Left colon (tissue), 2 donors: ENCODE results near the gene LMOD1. TPM values are rescaled to one million over a fixed set of nuclear protein-coding genes. Genes with fewer than 3 reads are reported as not detected.
A peak's percentile ranks its signal among the peaks of the same experiment; 100 is the strongest.
"Not testable (repeated sequence)": the region's sequence is repeated elsewhere in the genome, so short reads cannot be mapped to it uniquely, and the experiment has no call there.

ENCODE experiments used
- ATAC-seq: fragments of 200-7000 bp; cut with Tn5 transposase; one replicate; pipeline ENCODE4 v1.9.1; 2020; ENCODE audit warnings: mild to moderate bottlenecking, moderate library complexity
- DNase-seq, 2 donors: peaks; one replicate each; pipeline ENCODE4 v3.0.0-alpha.2; 2020
- intact Hi-C, 2 donors: fragments of 100-400 bp; cut with DNase I in 1 of 2; cut with micrococcal nuclease in 1 of 2; formaldehyde crosslinking; loops; one replicate each; pipeline versions ENCODE4 v1.11.2 to v1.14.0; 2022; cut with DNase I, micrococcal nuclease
- long read RNA-seq: library from polyadenylated mRNA; unstranded; transcript quantifications from one replicate; pipeline ENCODE4 v2.0.0, GENCODE V29; 2021
- total RNA-seq, 2 donors: library from RNA; stranded (reverse); fragmentation: NEBNext Ultra II Directional; extraction: Animal tissue kit (Norgen Biotek cat#: 25700); gene quantifications; one replicate each; pipeline ENCODE4 v1.2.1, GENCODE V29; 2021
- donor health status: DM: no; HTN: no; CAD: no.
- donor health status: DM: yes; HTN: yes; CAD: no.

LMOD1 gene
- total RNA-seq, result 10 to 100 TPM in 1 of 2 donors, 1 to 10 TPM in 1; 9.4 to 58.4 TPM
- long read RNA-seq, partial matches to known transcripts, result 5 of 8 reads
- long read RNA-seq, other reads (novel, unspliced or antisense), result 3 of 8 reads

DNA sequence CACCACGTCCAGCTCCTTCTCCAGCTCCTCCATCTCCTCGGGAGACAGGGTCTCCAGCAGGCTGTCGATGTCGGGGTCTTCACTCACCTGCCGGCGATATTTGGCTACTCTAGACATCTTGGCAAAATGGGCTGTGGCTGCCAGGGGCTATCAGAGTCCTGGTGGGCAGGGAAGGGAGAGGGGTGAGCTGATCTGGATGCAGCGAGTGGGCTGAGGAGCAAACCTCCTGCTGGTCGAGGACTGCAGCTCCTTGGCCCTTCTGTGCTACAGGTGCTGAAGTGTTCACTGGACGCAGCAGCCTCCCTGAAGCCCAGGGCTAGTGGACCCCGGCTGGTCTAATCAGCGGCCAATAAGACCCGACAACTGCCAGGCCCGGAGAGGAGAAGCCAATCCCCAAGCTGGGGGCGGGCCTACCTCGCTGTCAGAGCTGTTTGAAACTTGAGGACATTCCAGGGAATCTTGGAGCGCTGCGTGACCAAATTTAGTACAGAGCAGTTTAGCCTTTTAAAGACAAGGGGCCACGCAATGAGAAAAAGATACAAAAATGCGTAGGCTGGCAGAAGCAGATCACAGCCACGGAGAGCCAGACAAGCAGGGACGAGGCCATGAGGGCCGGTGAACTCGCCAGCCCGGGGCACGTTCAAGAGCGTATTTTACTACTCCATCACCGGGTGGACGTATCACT, at the start of gene LMOD1:
TSS of gene LMOD1 (minus strand) at position 325 of the 685 bp plus-strand sequence. CDS start at position 117, 208 bp downstream.
- peak; percentile 70 to 87 for DNase-seq
- intact Hi-C loops, result no loop called here
- ATAC-seq, result peak; percentile 86

DNA sequence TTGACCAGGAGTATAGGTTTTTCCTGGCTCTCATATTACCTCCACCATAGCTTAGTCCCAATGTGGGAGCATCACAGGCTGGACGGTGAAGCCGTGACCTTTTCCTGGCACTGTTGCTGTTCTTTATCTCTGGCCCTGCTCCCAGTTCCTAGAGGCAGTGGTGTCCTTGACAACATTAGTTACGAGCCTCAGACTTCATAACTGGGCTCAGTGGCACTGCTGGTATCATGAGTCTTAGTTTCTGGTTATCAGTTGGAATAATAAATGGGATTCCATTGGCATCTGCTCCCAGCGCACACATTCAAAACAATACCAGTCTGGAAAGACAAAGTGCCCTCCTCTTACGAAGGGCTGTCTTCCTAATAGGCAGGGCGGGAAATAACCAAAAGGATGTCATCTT, 44.1 kb upstream of the LMOD1 start:
- ATAC-seq (no peak), DNase-seq (no peak)
- intact Hi-C loops, result no loop called here

DNA sequence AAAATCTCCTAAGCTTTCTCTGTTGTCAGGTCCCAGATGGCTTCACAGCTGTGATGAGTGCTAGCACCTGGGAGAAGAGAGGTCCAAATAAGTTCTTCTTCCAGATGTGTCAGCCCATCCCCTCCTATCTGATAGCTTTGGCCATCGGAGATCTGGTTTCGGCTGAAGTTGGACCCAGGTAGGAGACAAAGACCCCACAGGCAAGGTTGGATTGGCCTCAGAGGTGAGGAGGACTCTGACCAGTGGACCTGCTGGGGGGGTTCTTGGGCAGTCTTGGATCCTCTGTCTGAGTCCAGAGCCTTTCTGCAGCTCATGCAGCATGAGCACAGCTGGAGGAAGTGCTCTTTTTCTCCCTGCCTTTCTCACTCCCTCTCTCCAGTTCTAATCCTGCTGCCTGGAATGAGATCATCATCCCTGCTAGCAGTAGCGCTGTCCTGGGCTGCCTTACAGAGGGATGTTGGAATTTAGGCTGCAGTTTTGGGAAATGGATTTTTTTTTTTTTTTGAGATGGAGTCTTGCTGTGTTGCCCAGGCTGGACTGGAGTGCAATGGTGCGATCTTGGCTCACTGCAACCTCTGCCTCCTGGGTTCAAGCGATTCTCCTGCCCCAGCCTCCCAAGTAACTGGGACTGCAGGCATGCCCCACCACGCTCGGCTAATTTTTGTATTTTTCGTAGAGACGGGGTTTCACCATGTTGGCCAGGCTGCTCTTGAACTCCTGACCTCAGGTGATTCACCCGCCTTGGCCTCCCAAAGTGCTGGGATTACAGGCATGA, 43.2 kb upstream of the LMOD1 start:
- ATAC-seq (peak; percentile 14), DNase-seq (no peak)
- intact Hi-C loops, result no loop called here

DNA sequence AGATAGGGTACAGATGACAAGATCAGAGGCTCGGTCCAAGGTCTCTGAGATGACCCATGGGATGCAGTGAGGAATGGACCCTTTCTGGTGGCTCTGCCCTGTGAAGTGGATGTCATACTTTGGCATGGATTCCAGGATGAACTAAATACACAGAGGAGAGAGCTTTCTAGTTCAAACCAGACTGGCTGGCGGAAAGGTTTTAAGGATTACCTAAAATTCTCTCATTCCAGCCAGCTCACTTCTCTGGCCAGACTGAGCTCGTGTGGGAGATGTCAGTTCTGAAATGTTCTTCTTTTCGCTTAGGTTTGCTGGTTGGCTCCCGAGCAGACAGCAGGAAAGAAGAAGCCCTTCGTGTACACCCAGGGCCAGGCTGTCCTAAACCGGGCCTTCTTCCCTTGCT, 42.3 kb upstream of the LMOD1 start:
- intact Hi-C loops, result no loop called here
- ATAC-seq (no peak), DNase-seq (no peak)

DNA sequence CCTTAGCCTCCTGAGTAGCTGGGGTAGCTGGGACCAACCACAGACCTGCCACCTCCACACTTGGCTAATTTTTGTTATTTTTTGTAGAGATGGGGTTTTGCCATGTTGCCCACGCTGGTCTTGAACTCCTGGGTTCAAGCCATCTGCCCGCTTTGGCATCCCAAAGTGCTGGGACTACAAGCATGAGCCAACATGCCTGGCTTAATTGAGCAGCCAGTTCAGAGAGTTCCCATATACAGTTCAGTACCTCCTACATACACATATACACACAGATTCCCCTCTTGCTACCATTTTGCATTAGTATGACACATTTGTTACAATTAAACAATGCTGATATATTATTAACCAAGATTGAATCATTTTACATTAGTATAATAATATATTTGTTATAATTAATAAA, 39.0 kb upstream of the LMOD1 start:
- no peak for ATAC-seq
- intact Hi-C loops, result no loop called here
- DNase-seq, result no peak

DNA sequence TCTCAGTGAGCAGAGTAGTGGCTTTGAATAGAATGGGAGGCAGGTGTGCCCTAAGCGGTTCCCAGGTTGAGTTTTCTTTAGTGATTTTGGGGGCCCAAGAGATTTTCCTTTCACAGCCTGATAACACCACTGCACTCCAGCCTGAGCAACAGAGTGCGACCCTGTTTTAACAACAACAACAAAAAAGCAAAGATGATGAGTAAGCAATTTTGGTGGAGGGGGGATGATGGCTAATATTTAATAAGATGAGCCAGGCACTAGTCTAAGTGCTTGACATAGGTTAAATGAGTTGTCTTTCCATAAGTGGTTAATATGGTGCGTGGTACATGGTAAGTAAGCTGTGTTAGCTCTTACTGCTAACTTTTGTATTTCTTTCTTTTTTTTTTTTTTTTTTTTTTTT, 38.1 kb upstream of the LMOD1 start:
- intact Hi-C loops, result no loop called here

DNA sequence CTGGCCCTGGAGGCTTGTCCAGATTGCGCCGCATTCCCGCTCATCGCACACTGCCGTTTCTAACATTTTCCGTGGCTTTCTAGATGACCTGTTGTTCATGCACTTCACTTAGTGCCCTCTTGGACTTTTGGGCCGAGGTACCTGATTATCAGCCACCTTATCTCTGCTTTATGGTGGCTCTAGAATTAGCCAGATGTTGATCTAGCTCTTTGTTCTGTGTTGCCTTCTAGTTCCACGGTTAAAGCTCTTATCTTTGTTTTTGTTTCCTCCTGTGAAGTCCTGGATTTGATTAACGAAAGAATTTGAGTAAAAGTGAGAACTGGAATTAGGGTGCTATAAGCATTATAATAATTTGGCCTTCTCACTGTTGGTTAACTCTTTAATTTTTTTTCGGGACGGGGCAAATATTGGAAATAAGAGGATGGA, 37.0 kb upstream of the LMOD1 start:
- intact Hi-C loops, result no loop called here
- ATAC-seq (no peak), DNase-seq (no peak)

More for the DNA sequence above, 38.1 kb upstream of the LMOD1 start:
- ATAC-seq (no peak), DNase-seq (no peak)

DNA sequence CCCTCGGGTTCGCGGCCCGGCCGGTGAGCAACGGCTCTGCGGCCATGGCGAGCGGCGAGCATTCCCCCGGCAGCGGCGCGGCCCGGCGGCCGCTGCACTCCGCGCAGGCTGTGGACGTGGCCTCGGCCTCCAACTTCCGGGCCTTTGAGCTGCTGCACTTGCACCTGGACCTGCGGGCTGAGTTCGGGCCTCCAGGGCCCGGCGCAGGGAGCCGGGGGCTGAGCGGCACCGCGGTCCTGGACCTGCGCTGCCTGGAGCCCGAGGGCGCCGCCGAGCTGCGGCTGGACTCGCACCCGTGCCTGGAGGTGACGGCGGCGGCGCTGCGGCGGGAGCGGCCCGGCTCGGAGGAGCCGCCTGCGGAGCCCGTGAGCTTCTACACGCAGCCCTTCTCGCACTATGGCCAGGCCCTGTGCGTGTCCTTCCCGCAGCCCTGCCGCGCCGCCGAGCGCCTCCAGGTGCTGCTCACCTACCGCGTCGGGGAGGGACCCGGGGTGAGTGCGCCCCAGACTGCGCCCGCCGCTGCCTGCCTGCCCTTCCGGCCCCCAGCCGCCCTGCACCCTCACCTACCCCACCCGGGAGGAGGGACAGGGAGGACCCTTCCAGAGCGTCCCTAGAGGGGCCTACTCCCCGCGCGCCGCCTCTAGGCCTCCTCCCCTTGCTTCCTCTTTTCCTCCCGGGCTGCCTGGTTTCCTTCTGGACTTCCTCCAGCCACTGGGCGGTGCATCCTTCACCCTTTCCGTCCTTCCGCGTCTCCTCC, 36.5 kb upstream of the LMOD1 start, which contains the start of gene RNPEP:
TSS of gene RNPEP (plus strand) at position 26 of the 757 bp plus-strand sequence. CDS start at position 45, 19 bp downstream.
- ATAC-seq (peak; percentile 86), DNase-seq (peak; percentile 79 to 81)
- intact Hi-C loops, result no loop called here

DNA sequence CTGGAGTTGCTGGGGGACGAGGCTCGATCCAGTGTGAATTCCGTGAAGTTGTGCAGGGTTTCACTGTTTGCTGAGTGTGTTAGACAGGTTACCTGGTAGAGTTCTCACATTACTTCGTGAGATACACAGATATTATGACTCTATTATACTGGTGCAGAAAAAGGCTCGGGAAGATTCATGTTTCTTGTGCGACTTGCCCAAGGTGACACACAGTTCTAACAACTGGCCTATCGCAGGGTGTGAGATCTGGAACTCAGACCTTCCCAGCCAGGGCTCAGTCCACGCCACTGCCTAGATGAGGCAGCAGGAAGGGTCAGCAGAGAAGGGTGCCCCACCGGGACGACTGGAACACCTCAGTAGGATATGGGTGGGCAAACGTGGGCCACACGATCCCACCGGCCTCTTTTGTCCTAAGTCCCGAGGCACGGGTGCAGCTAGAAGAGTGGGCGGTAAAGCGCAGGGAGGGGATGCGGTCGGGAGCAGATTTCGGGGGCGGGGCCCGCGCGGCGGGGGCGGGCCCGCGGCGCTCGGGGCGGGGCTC, 35.8 kb upstream of the LMOD1 start:
- DNase-seq (peak; percentile 62 to 83), ATAC-seq (peak; percentile 79)
- intact Hi-C loops, result no loop called here

DNA sequence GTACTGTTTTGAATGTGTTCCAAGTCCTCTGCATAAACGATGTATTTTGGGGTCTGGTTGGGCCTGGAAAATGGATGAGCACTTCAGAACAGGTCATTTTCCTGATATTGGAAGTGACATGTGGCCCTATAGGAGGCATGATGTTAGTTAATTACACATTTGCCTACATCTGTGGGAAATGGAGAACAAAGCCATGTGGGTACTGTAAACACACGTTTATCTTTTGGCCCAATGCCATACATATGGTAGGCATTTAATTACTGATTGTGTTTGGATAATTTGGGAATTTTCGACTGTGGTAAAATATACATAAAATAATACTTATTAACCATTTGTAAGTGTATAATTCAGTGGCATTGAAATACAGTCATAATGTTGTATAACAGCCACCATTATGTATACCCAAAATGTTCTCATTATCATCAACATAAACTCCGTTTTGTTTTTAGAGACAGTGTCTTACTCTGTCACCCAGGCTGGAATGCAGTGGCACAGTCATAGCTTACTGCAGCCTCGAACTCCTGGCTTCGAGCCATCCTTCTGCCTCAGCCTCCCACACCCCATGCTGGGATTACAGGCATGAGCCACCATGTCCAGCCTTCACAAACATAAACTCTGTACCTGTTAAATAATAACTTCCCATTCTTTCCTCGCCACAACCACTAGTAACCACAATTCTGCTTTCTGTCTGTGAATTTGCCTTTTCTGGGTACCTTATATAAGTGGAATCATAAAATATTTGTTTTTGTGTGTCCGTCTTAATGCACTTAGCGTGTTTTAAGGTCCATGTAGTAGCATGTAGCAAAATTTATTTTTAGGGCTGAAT, 24.2 kb upstream of the LMOD1 start:
- peak; percentile 26 for ATAC-seq
- intact Hi-C loops, result loop anchor here (5.0 to 10.0 kb wide), 2 partner anchors 76 to 78 kb away; no protein-coding TSS in a partner anchor
- DNase-seq, result no peak

DNA sequence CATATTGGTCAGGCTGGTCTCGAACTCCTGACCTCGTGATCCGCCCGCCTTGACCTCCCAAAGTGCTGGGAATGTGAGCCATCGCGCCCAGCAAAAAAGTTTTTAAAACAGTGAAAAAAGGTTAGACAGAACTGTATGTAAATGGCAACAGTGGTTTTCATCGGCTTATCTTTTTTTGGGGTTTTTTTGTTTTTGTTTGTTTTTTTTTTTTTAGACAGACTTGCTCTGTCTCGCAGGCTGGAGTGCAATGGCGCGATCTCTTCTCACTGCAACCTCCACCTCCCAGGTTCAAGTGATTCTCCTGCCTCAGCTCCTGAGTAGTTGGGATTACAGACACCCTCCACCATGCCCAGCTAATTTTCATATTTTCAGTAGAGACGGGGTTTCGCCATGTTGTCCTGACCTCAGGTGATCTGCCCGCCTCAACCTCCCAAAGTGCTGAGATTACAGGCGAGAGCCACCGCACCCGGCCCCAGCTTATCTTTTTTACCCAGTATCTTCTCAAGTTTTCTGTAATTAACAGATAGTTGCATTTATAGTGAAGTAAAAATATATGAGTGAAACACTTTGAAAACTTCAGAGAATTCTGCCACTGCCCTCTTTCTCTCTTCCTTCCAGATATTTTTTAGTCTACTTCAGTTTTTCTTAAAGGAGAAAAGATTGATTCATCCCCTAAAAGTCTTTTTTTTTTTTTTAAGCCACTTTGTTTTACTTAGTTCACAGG, 22.0 kb upstream of the LMOD1 start:
- intact Hi-C loops, result no loop called here
- ATAC-seq, result no peak
- no peak for DNase-seq

DNA sequence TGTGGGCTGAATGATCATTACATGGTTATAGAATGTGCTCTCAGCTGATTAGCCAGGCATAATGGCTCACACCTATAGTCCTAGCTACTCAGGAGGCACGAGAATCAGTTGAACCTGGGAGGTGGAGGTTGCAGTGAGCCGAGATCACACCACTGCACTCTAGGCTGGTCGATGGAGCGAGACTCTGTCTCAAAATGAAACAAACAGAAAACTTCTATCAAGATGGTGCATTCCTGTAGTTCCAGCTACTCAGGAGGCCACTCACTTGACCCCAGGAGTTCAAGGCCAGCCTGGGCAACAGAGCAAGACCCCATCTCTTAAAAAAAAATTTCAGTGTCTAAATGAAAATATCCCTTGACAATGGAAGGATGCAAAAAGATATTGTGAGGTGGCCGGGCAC, 19.8 kb upstream of the LMOD1 start:
- DNase-seq (no peak), ATAC-seq (no peak)
- intact Hi-C loops, result no loop called here

DNA sequence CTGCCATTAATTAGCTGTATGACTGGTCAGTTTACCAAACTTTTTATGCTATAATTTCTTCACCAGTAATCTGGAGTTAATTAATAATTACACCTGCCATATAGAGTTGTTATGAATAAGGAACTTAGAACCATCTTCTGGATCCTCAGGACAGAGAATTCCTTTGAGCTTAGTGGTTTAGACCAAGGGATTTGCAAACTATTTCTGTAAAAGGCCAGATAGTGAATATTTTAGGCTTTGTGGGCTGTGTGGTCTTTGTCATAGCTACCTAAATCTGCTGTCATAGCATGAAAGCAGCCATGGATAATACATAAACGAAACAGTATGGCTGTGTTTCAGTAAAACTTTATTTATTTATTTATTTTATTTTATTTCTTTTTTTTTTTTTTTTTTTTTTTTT, 17.9 kb upstream of the LMOD1 start:
- intact Hi-C loops, result no loop called here
- DNase-seq, result no peak
- no peak for ATAC-seq

DNA sequence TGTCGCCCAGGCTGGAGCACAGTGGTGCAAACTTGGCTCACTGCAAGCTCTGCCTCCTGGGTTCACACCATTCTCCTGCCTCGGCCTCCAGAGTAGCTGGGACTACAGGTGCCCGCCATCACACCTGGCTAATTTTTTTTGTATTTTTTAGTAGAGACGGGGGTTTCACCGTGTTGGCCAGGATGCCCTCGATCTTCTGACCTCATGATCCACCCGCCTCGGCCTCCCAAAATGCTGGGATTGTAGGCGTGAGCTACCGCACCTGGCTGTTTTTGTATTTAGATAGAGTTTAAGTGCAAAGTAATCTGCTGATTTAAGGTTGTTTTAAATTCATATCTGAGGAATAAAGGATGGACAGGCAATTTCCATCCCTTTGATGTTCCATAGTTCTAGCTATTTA, 16.0 kb upstream of the LMOD1 start:
- intact Hi-C loops, ATAC-seq, DNase-seq: not testable (repeated sequence)

DNA sequence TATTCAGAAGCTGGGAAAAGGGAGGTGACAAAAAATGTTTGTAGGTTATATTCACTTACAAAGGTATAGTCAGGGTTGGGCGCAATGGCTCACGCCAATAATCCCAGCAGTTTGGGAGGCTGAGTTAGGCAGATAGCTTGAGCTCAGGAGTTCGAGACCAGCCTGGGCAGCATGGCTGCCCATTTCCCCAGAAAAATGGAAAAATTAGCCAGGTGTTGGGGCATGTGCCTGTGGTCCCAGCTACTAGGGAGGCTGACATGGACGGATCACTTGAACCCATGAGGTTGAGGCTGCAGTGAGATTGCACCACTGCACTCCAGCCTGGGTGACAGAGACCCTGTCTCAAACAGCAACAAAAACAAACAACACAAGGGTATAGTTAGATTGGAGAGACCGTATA, 12.0 kb upstream of the LMOD1 start:
- no peak for DNase-seq
- ATAC-seq, result no peak
- intact Hi-C loops, result loop anchor here in 1 of 2 donors (5.0 kb wide), 1 partner anchor 71 kb away; the partner anchor contains the start of gene SHISA4

DNA sequence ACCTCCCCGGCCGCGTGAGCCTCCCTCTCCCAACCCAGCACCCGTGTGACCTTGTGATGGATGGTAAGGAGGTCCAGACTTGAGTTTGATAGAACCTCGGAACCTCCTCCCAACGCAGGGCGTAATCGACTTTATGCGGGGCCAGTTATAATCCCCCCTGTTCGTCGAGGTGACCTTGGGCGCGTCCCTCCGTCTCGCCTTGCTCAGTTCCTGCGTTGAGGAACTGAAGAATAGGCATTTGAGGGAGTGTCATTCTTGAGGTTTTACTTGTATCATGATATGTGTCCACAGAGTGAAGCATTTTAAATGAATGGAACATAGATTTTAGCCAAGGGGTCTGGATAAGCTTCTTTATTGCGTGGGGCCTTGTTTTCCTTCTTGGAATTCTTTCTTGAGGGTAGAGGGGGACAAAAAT, 9.4 kb upstream of the LMOD1 start:
- intact Hi-C loops, result loop anchor here in 1 of 2 donors (5.0 kb wide), 1 partner anchor 68 kb away; the partner anchor contains the start of gene SHISA4
- DNase-seq (no peak), ATAC-seq (peak; percentile 60)

DNA sequence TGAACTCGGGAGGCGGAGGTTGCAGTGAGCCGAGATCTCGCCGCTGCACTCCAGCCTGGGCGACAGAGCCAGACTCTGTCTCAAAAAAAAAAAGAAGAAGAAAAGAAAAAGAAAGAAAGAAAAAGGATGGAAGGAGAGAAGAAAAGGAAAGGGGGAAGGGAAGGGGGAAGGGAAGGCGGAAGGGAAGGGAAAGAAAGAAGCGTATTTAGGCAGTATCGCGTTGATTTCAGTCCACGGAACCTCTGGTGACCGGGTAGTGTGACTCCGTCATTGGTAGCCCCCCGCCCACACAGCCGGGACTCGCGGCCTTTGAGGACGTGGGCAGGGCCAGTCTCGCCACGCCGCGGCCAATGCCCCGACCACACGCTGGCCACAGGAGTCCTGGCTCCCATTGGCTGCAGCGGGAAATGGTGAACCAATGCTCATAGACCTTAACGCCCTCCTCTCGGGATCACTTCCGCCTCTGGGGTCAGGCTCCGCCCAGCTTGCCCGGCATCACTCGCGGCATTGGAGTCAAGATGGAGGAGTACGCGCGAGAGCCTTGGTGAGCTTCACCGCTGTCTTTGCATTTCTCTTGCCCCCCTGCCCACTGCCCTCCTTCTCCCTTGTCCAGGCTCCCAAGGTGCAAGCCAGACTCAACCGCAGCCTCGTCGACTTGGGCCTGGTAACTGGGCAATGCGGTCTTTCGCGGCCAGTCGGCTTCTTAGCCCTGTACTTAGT, 8.8 kb upstream of the LMOD1 start, which contains the start of gene TIMM17A:
TSS of gene TIMM17A (plus strand) at position 495 of the 720 bp plus-strand sequence. CDS start at position 519, 24 bp downstream.
- DNase-seq (peak; percentile 95 to 97), ATAC-seq (peak; percentile 100)
- intact Hi-C loops, result loop anchor here in 1 of 2 donors (5.0 kb wide), 1 partner anchor 68 kb away; the partner anchor contains the start of gene SHISA4
